Stimulated activated CD4-positive, alpha-beta T cell treated with anti-CD3 and anti-CD28 coated beads, Interleukin-12 subunit alpha, Interleukin-12 subunit beta, amount 100 ng/mL, for 48 hours (primary cell): Measurements from ENCODE around the gene TMIE.

Source experiments
- DNase-seq, 3 donors: peaks; one replicate each; pipeline ENCODE4 v3.0.0-alpha.2; 2020; ENCODE audit warnings: low read depth in 2 of 3, low spot score in 1 of 3

The TMIE gene

DNA sequence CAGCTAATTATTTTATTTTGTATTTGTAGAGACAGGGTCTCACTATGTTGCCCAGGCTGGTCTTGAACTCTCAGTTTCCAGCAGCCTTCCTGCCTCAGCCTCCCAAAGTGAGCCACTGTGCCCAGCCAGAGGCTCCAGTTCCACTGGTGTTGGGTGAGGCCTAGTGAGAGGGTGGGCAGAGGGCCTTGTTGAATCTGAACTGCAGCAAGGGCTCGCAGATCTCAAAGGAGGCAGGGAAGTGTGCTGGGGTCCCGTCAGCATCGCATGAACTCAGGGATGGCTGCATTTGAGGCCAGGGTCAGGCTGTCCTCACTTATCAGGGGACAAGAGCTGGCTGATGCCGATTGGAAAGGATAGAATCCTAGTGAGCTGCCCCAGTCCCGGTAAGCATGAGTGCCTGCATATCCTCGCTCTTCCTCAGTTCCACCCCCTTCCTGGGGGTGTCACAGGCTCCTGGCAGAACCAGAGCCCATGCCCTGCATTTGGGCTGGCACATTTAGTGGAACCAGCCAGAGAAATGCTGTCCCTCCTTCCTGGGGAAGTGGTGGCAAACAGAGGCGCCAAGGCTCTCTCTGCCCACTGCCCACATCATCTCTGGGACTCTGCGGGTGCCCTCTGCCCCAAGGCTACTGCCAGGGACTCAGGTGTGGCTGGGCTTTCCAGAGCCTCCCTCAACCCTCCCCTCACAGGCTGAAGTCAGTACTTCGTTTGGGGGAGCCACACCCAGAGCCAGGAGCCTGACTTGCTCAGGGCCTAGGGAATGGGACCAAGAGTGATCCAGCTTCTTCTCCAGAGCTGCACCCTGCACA is 31.8 kb upstream of the TMIE start:
- DNase-seq: no peak

GRCh38 chr3:46670000-46670890 is 30.9 kb upstream of the TMIE start:
- DNase-seq: no peak

DNA sequence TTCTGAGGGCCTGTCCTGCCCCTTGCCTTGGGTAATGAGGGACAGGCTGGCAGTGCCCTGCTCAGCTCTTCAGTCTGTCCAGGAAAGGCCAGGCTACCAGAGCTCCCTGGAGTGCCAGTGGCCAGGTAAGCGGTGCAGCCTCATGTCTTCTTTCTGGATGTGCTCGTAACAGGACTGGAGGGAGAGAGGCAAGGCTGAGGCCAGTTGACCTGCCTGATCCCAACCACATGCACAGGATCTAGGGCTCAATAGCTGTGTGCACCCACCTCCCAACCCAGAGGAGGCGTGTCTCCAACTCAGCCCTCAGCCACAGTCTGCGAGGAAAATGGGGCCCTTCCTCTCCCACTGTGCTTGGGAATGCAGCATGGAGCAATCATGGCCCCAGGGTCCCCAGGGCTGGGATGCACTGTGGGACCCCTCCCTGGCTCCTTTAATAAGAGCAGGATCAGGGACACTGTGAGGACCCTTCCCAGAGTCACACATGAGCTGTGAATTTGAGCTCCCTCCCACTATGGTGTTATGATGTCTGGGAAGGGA is 30.2 kb upstream of the TMIE start:
- no peak for DNase-seq

DNA sequence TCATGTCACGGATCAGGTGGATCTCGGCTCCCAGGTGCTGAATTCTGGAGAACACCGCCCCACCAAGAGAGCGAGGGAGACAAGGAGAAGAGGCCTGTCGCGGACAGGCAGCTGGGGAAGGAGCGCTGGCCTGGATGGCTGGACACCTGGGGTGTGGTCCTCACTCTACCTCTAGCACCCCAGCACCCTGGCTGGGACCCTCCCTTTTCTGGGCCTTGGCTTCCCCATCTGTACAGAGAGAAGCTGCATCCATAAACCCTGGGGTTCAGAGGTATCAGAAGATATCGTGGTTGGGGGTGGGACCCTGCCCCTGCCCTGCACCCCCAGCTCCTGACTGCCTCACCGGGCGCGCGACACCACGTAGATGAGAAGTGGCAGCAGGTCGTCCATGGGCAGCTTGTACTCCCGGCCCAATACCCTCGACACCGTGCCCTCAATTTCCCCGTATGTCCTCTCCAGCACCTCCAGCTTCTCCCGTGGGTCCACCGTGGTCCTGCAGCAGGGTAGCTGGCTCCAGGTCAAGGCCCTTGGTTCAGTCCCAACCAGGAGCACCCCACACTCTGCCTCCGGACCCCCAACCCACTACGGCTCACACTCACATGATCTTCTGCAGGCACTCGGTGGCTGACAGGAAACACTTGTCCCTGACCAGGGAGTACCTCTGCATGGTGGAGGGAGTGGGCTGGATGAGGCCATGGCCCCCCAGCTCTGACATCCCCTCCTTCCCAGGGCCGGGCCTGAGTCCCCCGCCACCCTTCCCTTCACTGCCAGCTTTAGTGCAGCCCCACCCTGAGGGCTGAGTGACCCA is 29.4 kb upstream of the TMIE start:
- DNase-seq: no peak

- no peak for DNase-seq
Observed at GRCh38 chr3:46672349-46672695, 28.9 kb upstream of the TMIE start.

GRCh38 chr3:46673151-46674030 is 27.8 kb upstream of the TMIE start:
- DNase-seq: no peak

- DNase-seq: no peak
Observed at GRCh38 chr3:46674031-46674845, 27.0 kb upstream of the TMIE start.

DNA sequence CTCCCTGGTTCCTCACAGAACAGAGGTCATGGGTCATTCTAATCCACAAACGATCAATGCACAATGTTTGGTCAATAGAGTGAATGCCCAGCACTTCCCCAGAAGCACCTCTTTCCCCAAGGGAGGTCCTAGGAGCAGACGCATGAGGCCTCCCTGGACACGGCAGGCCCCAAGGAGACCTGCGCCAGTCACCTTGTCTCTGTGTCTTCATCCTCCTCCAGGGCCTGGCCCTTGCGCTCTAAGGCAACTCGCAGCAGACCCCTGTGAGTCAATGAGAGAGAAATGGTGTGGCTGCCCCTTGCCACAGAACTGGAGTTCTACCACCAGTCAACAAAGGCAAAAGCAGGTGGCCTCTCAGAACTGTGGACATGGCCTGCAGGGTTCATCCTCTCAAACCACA is 25.8 kb upstream of the TMIE start:
- DNase-seq: no peak

DNA sequence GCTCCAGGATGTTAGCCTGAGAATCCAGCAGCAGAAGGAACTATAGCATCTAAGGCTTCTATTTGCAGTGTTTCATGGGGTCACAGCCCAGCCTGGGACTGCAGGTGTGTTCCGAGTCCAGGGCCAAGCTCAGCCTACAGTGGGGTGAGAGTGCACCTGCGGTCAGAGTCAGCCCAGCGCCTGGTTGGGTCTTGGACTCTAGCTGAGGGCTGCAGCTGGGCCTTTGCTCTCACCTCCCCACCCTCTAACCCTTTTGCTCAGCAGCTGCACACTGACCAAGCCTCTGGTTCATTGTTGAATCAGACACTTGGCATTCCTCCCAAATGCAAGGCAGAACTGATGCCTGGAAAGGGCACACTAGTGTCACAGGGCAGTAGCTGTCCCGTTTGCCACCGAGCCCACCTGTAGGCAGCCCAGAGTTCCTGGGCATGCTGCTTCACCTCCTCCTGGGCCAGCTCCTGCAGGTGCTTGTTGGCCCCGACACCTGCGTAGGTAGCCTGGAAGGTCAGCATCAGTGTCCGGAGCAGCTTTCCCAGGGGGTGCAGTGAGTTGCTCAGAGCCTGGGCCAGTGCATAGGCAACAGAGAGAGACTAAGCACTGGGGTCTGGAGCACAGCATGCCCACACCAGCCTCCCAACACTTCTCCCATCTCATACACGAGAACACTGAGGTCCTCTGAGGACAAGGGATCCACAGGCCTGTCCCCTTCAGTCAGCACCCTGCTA is 25.2 kb upstream of the TMIE start:
- DNase-seq: no peak

GRCh38 chr3:46676601-46677410 is 24.4 kb upstream of the TMIE start:
- no peak for DNase-seq

- no peak for DNase-seq
Observed at GRCh38 chr3:46677411-46677726, 23.8 kb upstream of the TMIE start.

GRCh38 chr3:46678280-46678679 is 22.9 kb upstream of the TMIE start:
- DNase-seq: no peak

- no peak for DNase-seq
Observed at GRCh38 chr3:46679681-46680080, 21.5 kb upstream of the TMIE start.

GRCh38 chr3:46680298-46680826 is 20.8 kb upstream of the TMIE start:
- DNase-seq: no peak

- no peak for DNase-seq
Observed at GRCh38 chr3:46681387-46681786, 19.8 kb upstream of the TMIE start.

DNA sequence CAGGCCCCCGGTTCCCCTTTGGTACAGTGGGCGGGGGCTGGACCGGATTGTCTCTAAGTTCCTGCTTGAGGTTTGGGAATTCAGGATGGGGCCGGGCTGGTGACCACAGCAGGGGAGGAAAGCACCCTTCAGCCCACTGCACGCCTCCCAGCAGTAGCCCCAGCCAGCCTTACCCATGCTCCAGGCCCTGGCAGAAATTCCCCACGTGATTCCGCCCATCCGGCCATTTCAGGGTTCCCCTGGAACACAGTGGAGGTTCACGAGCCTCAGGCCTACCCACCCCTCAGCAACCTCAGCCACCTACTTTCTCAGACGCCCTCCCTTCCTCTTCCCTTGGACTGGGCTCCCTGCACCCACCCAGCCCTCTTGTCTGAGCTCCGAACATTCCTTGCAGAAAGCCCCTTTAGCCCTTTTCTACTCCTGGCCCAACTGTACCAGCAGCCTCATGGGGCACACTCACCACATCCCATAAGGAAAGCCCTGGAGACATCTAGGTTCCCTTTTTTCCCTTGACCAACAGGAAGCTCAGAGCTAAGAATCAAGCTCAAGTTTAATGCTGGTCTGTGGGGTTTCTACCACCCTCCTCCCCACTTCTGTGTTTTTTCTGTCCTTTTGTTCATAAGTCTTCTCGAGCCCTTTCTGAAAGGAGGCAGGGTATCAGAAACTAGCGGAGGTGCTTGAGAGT is 19.2 kb upstream of the TMIE start:
- DNase-seq: no peak

GRCh38 chr3:46682974-46683373 is 18.2 kb upstream of the TMIE start:
- no peak for DNase-seq
